Posterior cingulate gyrus (tissue), 11 donors: ENCODE measurements around the gene EIF3F.
A peak's percentile ranks its signal among the peaks of the same experiment; 100 is the strongest.

ENCODE experiments used
- DNase-seq, 10 donors: peaks; one replicate each; pipeline versions ENCODE4 v3.0.0 to v3.0.0-alpha.2; 2020 to 2021; ENCODE audit warnings: mixed read lengths in 3 of 10
- intact Hi-C: fragments of 100-400 bp; cut with DNase I; formaldehyde crosslinking; loops from one replicate; pipeline ENCODE4 v1.15.1; 2023

EIF3F gene

GRCh38 chr11:7986768-7987559, at the start of gene EIF3F:
EIF3F (plus strand) TSS chr11:7987337; CDS start chr11:7987353, 16 bp downstream.
- intact Hi-C loops, result loop anchor here (1.0 to 2.0 kb wide), 2 partner anchors 95 to 888 kb away; no protein-coding TSS in a partner anchor
- DNase-seq, result peak; percentile 83 to 98 (median 88)

GRCh38 chr11:7941146-7941545, 46.0 kb upstream of the EIF3F start:
- intact Hi-C loops, result no loop called here
- no peak for DNase-seq

GRCh38 chr11:7941608-7942007, 45.5 kb upstream of the EIF3F start, which contains the start of gene OR10A3:
OR10A3 (minus strand) TSS chr11:7941708; CDS start chr11:7939520, 2,188 bp downstream.
- DNase-seq, result no peak
- intact Hi-C loops, result no loop called here

GRCh38 chr11:7944123-7944522, 43.0 kb upstream of the EIF3F start:
- intact Hi-C loops, result no loop called here
- no peak for DNase-seq

- intact Hi-C loops, result no loop called here
- DNase-seq, result no peak
Measured at GRCh38 chr11:7949934-7950333, 37.2 kb upstream of the EIF3F start.

- no peak for DNase-seq
- intact Hi-C loops, result no loop called here
Measured at GRCh38 chr11:7955191-7955590, 31.9 kb upstream of the EIF3F start.

GRCh38 chr11:7964261-7964660, 22.9 kb upstream of the EIF3F start:
- intact Hi-C loops, result no loop called here
- no peak for DNase-seq

GRCh38 chr11:7964873-7965272, 22.3 kb upstream of the EIF3F start:
- no peak for DNase-seq
- intact Hi-C loops, result no loop called here

GRCh38 chr11:7965386-7965785, 21.8 kb upstream of the EIF3F start, which contains the start of gene NLRP10:
NLRP10 (minus strand) TSS chr11:7965447; CDS start chr11:7963495, 1,952 bp downstream.
- intact Hi-C loops, result no loop called here

GRCh38 chr11:7967097-7967496, 20.0 kb upstream of the EIF3F start:
- DNase-seq, result no peak
- intact Hi-C loops, result no loop called here

More at GRCh38 chr11:7965386-7965785, 21.8 kb upstream of the EIF3F start, which contains the start of gene NLRP10:
- DNase-seq, result no peak

GRCh38 chr11:7967826-7968225, 19.3 kb upstream of the EIF3F start:
- intact Hi-C loops, result no loop called here
- DNase-seq, result no peak

GRCh38 chr11:7968686-7969085, 18.5 kb upstream of the EIF3F start:
- no peak for DNase-seq
- intact Hi-C loops, result no loop called here

- intact Hi-C loops, result no loop called here
- no peak for DNase-seq
Measured at GRCh38 chr11:7969756-7970646, 17.1 kb upstream of the EIF3F start.

- intact Hi-C loops, result no loop called here
- DNase-seq, result no peak
Measured at GRCh38 chr11:7971846-7972245, 15.3 kb upstream of the EIF3F start.

- DNase-seq, result no peak
- intact Hi-C loops, result no loop called here
Measured at GRCh38 chr11:7973011-7973410, 14.1 kb upstream of the EIF3F start.

GRCh38 chr11:7974668-7975067, 12.5 kb upstream of the EIF3F start:
- intact Hi-C loops, result no loop called here
- no peak for DNase-seq

- intact Hi-C loops, result no loop called here
- no peak for DNase-seq
Measured at GRCh38 chr11:7977232-7977917, 9.8 kb upstream of the EIF3F start.

- intact Hi-C loops, result no loop called here
- no peak for DNase-seq
Measured at GRCh38 chr11:7981619-7982157, 5.4 kb upstream of the EIF3F start.

- intact Hi-C loops, result no loop called here
- no peak for DNase-seq
Measured at GRCh38 chr11:7982582-7983119, 4.5 kb upstream of the EIF3F start.
